NCI-H2171 (cell line): Measurements from ENCODE around the gene RUVBL2.
"Not testable (repeated sequence)": the region's sequence is repeated elsewhere in the genome, so short reads cannot be mapped to it uniquely, and the experiment has no call there.

ENCODE experiments used
- DNase-seq: peaks from one replicate; lab custom pipeline; 2025; lab: John Stamatoyannopoulos, UW

The RUVBL2 gene

GRCh38 chr19:49018388-49019241 is 24.9 kb downstream of the RUVBL2 start:
- DNase-seq, result not testable (repeated sequence)

GRCh38 chr19:49019242-49019932 is 25.7 kb downstream of the RUVBL2 start:
- DNase-seq, result peak; percentile 46

- DNase-seq, result no peak
These were observed 26.7 kb downstream of the RUVBL2 start for GRCh38 chr19:49020342-49020741.

GRCh38 chr19:49020931-49021895 is 27.5 kb downstream of the RUVBL2 start:
- no peak for DNase-seq

GRCh38 chr19:49022116-49022515 is 28.4 kb downstream of the RUVBL2 start:
- no peak for DNase-seq

- not testable (repeated sequence) for DNase-seq
These were observed 30.5 kb downstream of the RUVBL2 start, which contains the start of gene CGB3 for GRCh38 chr19:49024233-49024632. Gene CGB3, minus strand, starts transcription at chr19:49024333. Its CDS starts 362 bp downstream, at chr19:49023971.

GRCh38 chr19:49025088-49025487 is 31.4 kb downstream of the RUVBL2 start:
- DNase-seq, result not testable (repeated sequence)

GRCh38 chr19:49025599-49025998 is 31.9 kb downstream of the RUVBL2 start:
- not testable (repeated sequence) for DNase-seq

GRCh38 chr19:49028686-49029085 is 35.0 kb downstream of the RUVBL2 start:
- DNase-seq, result not testable (repeated sequence)

GRCh38 chr19:49029749-49030148 is 36.1 kb downstream of the RUVBL2 start:
- DNase-seq, result not testable (repeated sequence)

- DNase-seq, result not testable (repeated sequence)
These were observed 36.6 kb downstream of the RUVBL2 start for GRCh38 chr19:49030323-49030722.

GRCh38 chr19:49031642-49032301 is 38.1 kb downstream of the RUVBL2 start, which contains the start of gene CGB2:
Gene CGB2, plus strand, starts transcription at chr19:49031890. Its CDS starts 206 bp downstream, at chr19:49032096.
- peak; percentile 78 for DNase-seq

GRCh38 chr19:49036815-49037214 is 43.1 kb downstream of the RUVBL2 start, which contains the start of gene CGB1:
Gene CGB1, minus strand, starts transcription at chr19:49036895. Its CDS starts 184 bp downstream, at chr19:49036711.
- peak; percentile 36 for DNase-seq

GRCh38 chr19:49038111-49038510 is 44.4 kb downstream of the RUVBL2 start:
- DNase-seq, result not testable (repeated sequence)

GRCh38 chr19:49038557-49039276 is 45.0 kb downstream of the RUVBL2 start:
- not testable (repeated sequence) for DNase-seq

- not testable (repeated sequence) for DNase-seq
These were observed 46.0 kb downstream of the RUVBL2 start for GRCh38 chr19:49039736-49040135.

GRCh38 chr19:49042177-49042576 is 48.5 kb downstream of the RUVBL2 start:
- no peak for DNase-seq

GRCh38 chr19:49042666-49043065 is 49.0 kb downstream of the RUVBL2 start:
- not testable (repeated sequence) for DNase-seq

- DNase-seq, result not testable (repeated sequence)
These were observed 49.9 kb downstream of the RUVBL2 start, which contains the start of gene CGB5 for GRCh38 chr19:49043548-49043947. Gene CGB5, plus strand, starts transcription at chr19:49043848. Its CDS starts 362 bp downstream, at chr19:49044210.

- DNase-seq, result not testable (repeated sequence)
These were observed 55.3 kb downstream of the RUVBL2 start, which contains the start of gene CGB8 for GRCh38 chr19:49049011-49049410. Gene CGB8, minus strand, starts transcription at chr19:49049111. Its CDS starts 372 bp downstream, at chr19:49048739.
